HG02870 (cell line): ENCODE data around the gene ST6GAL1.
A peak's percentile ranks its signal among the peaks of the same experiment; 100 is the strongest.

Source experiments
- ATAC-seq: cut with Tn5 transposase; IDR thresholded peaks from one replicate; pipeline ENCODE4 v1.9.1; 2021; ENCODE audit warnings: mild to moderate bottlenecking, moderate library complexity; ENCODE audit not compliant: unreplicated experiment

ST6GAL1 gene

GRCh38 chr3:186915806-186916796 is 14.2 kb upstream of the ST6GAL1 start:
- ATAC-seq: no peak

GRCh38 chr3:186917512-186918312 is 12.6 kb upstream of the ST6GAL1 start:
- no peak for ATAC-seq

GRCh38 chr3:186920301-186920700 is 10.0 kb upstream of the ST6GAL1 start:
- no peak for ATAC-seq

- ATAC-seq: no peak
These were observed 9.5 kb upstream of the ST6GAL1 start for GRCh38 chr3:186920796-186921195.

- ATAC-seq: no peak
These were observed 8.7 kb upstream of the ST6GAL1 start for GRCh38 chr3:186921578-186921977.

GRCh38 chr3:186922224-186922623 is 8.1 kb upstream of the ST6GAL1 start:
- ATAC-seq: no peak

- no peak for ATAC-seq
These were observed 7.5 kb upstream of the ST6GAL1 start for GRCh38 chr3:186922790-186923189.

- no peak for ATAC-seq
These were observed 7.1 kb upstream of the ST6GAL1 start for GRCh38 chr3:186923241-186923640.

GRCh38 chr3:186925826-186926225 is 4.5 kb upstream of the ST6GAL1 start:
- ATAC-seq: no peak

GRCh38 chr3:186929186-186929585 is 1.1 kb upstream of the ST6GAL1 start:
- no peak for ATAC-seq

GRCh38 chr3:186929685-186930084 is 641 bp upstream of the ST6GAL1 start:
- no peak for ATAC-seq

- ATAC-seq: peak; percentile 39
These were observed 560 bp downstream of the ST6GAL1 start for GRCh38 chr3:186930641-186931531.

GRCh38 chr3:186931532-186932280 is 1.4 kb downstream of the ST6GAL1 start:
- no peak for ATAC-seq

GRCh38 chr3:186932281-186933181 is 2.2 kb downstream of the ST6GAL1 start:
- ATAC-seq: no peak

GRCh38 chr3:186933816-186934215 is 3.5 kb downstream of the ST6GAL1 start:
- no peak for ATAC-seq

GRCh38 chr3:186935133-186935532 is 4.8 kb downstream of the ST6GAL1 start:
- ATAC-seq: no peak

GRCh38 chr3:186937017-186937875 is 6.9 kb downstream of the ST6GAL1 start:
- ATAC-seq: no peak

GRCh38 chr3:186938716-186939115 is 8.4 kb downstream of the ST6GAL1 start:
- no peak for ATAC-seq
